ENCODE results near the gene GADD45B. TPM values are rescaled to one million over a fixed set of nuclear protein-coding genes. Genes with fewer than 3 reads are reported as not detected.

Gene GADD45B
- total RNA-seq, 1 donor from 2014 or later = 91.2 TPM

GRCh38 chr19:2434267-2434666 is 41.7 kb upstream of the GADD45B start:
- H3K27ac ChIP-seq = no peak overlapping the region
- H3K27me3 ChIP-seq = no peaks in the 10 kb centered on the region
- H3K4me1 ChIP-seq = no peaks in the 10 kb centered on the region
- no peak overlapping the region for H3K4me3 ChIP-seq
- TF ChIP-seq CTCF (IDR thresholded peaks at IDR 0.05) = no peak
- ATAC-seq (no peak), DNase-seq (no peak)
- intact Hi-C loops (cut with DNase I) = no loop called here
- H3K9me3 ChIP-seq = no peaks in the 10 kb centered on the region
- H3K36me3 ChIP-seq = peaks cover 25% of the 10 kb centered on the region

GRCh38 chr19:2434721-2435265 is 41.1 kb upstream of the GADD45B start:
- Histone ChIP-seq H3K4me3 (no peak overlapping the region), H3K27me3 (no peaks in the 10 kb centered on the region), H3K36me3 (peaks cover 25% of the 10 kb centered on the region), H3K9me3 (no peaks in the 10 kb centered on the region), H3K27ac (no peak overlapping the region), H3K4me1 (no peaks in the 10 kb centered on the region)
- intact Hi-C loops (cut with DNase I) = no loop called here
- TF ChIP-seq CTCF (IDR thresholded peaks at IDR 0.05) = no peak
- DNase-seq = no peak
- ATAC-seq = no peak

GRCh38 chr19:2436384-2436783 is 39.5 kb upstream of the GADD45B start:
- Histone ChIP-seq H3K4me3 (no peak overlapping the region), H3K27ac (no peak overlapping the region), H3K36me3 (peaks cover 21% of the 10 kb centered on the region), H3K4me1 (no peaks in the 10 kb centered on the region), H3K27me3 (no peaks in the 10 kb centered on the region), H3K9me3 (no peaks in the 10 kb centered on the region)
- intact Hi-C loops (cut with DNase I) = no loop called here
- DNase-seq (no peak), ATAC-seq (no peak)
- no peak for TF ChIP-seq CTCF (IDR thresholded peaks at IDR 0.05)

- intact Hi-C loops (cut with DNase I) = no loop called here
- no peak for DNase-seq
- peaks cover 15% of the 10 kb centered on the region for H3K36me3 ChIP-seq
These were observed 39.0 kb upstream of the GADD45B start for GRCh38 chr19:2436926-2437325.

GRCh38 chr19:2438178-2438577 is 37.7 kb upstream of the GADD45B start:
- intact Hi-C loops (cut with DNase I) = no loop called here
- DNase-seq (no peak), ATAC-seq (no peak)
- H3K36me3 ChIP-seq = peaks cover 14% of the 10 kb centered on the region
- no peak for TF ChIP-seq CTCF (IDR thresholded peaks at IDR 0.05)
- H3K27me3 ChIP-seq = no peaks in the 10 kb centered on the region
- no peaks in the 10 kb centered on the region for H3K9me3 ChIP-seq
- no peak overlapping the region for H3K4me3 ChIP-seq
- no peaks in the 10 kb centered on the region for H3K4me1 ChIP-seq
- H3K27ac ChIP-seq = no peak overlapping the region

More at GRCh38 chr19:2436926-2437325, 39.0 kb upstream of the GADD45B start:
- Histone ChIP-seq H3K4me1 (no peaks in the 10 kb centered on the region), H3K9me3 (no peaks in the 10 kb centered on the region), H3K27ac (no peak overlapping the region), H3K4me3 (no peak overlapping the region), H3K27me3 (no peaks in the 10 kb centered on the region)
- ATAC-seq = no peak
- no peak for TF ChIP-seq CTCF (IDR thresholded peaks at IDR 0.05)

GRCh38 chr19:2440515-2440914 is 35.4 kb upstream of the GADD45B start:
- Histone ChIP-seq H3K27ac (no peak overlapping the region), H3K27me3 (no peaks in the 10 kb centered on the region), H3K4me3 (no peak overlapping the region), H3K36me3 (peaks cover 9% of the 10 kb centered on the region), H3K9me3 (no peaks in the 10 kb centered on the region), H3K4me1 (no peaks in the 10 kb centered on the region)
- intact Hi-C loops (cut with DNase I) = no loop called here
- TF ChIP-seq CTCF (IDR thresholded peaks at IDR 0.05) = no peak
- ATAC-seq (no peak), DNase-seq (no peak)
